H1 (cell line): ENCODE data around the gene C9orf152. TPM values are rescaled to one million over a fixed set of nuclear protein-coding genes. Genes with fewer than 3 reads are reported as not detected.

Experiments used
- CTCF ChIA-PET: fragments of 300-600 bp; sonication (Branson Sonifier 250); formaldehyde crosslinking; loops from one replicate; lab custom pipeline; 2021; ENCODE audit not compliant: partially characterized antibody; lab: Charles Lee
- POLR2A ChIA-PET: fragments of 300-600 bp; sonication (Branson Sonifier 250); formaldehyde crosslinking; loops from one replicate; lab custom pipeline; 2021; ENCODE audit warnings: inconsistent platforms; ENCODE audit not compliant: partially characterized antibody; lab: Charles Lee
- DNase-seq, 2 experiments: peaks; one replicate each; pipeline versions ENCODE4 v3.0.0 to v3.0.0-alpha.2; 2010 to 2022; ENCODE audit warnings: low spot score in 2 of 2, low read depth in 1 of 2, mixed read lengths in 1 of 2
- FAIRE-seq: peaks from 2 replicates; lab custom pipeline; 2011; peaks lifted over from hg19 to GRCh38; lab: Jason Lieb, UNC
- H2AFZ ChIP-seq: 2 replicates; pipeline ENCODE4 v1.8.1; 2012; ENCODE audit warnings: low read length, inconsistent platforms
- H2AK5ac ChIP-seq: 2 replicates; pipeline ENCODE4 v1.6.1; 2013; ENCODE audit warnings: low read depth, low read length
- H2BK120ac ChIP-seq: replicated peaks from 2 replicates; pipeline ENCODE3; 2013; ENCODE audit warnings: low read depth, low read length, inconsistent platforms
- H2BK12ac ChIP-seq: 2 replicates; pipeline ENCODE4 v1.6.1; 2013; ENCODE audit warnings: low read depth, low read length
- H2BK15ac ChIP-seq: 2 replicates; pipeline ENCODE4 v1.6.1; 2013; ENCODE audit warnings: low read length
- H2BK20ac ChIP-seq: 2 replicates; pipeline ENCODE4 v1.6.1; 2013; ENCODE audit warnings: low read length
- H2BK5ac ChIP-seq: 2 replicates; pipeline ENCODE4 v1.6.1; 2013; ENCODE audit warnings: low read depth, low read length
- H3K14ac ChIP-seq: 2 replicates; pipeline ENCODE4 v1.6.1; 2013; ENCODE audit warnings: inconsistent platforms; ENCODE audit not compliant: insufficient read length
- H3K18ac ChIP-seq: 2 replicates; pipeline ENCODE4 v1.6.1; 2013; ENCODE audit warnings: low read length; ENCODE audit errors: extremely low read depth
- H3K23ac ChIP-seq: 2 replicates; pipeline ENCODE4 v1.6.1; 2013; ENCODE audit warnings: inconsistent platforms; ENCODE audit not compliant: insufficient read length
- H3K23me2 ChIP-seq: 2 replicates; pipeline ENCODE4 v1.6.1; 2013; ENCODE audit warnings: low read depth, low read length
- H3K27ac ChIP-seq: 2 replicates; pipeline ENCODE4 v1.6.1; 2011; ENCODE audit warnings: low read depth, low read length, inconsistent platforms
- H3K27me3 ChIP-seq, 4 experiments: replicated peaks in 1 of 4; 1 replicate in 1 of 4; 2 replicates in 3 of 4; pipeline versions ENCODE4 v1.6.1 to v1.8.1; 2011 to 2013; ENCODE audit warnings: low read length in 3 of 4, mild to moderate bottlenecking in 3 of 4, inconsistent platforms in 2 of 4, mixed read lengths in 2 of 4, moderate library complexity in 1 of 4; ENCODE audit not compliant: control insufficient read depth in 3 of 4, insufficient read depth in 3 of 4; ENCODE audit errors: extremely low read depth in 1 of 4
- H3K36me3 ChIP-seq, 4 experiments: 2 replicates each; pipeline versions ENCODE4 v1.6.1 to v1.8.1; 2011 to 2013; ENCODE audit warnings: mild to moderate bottlenecking in 4 of 4, low read length in 3 of 4, moderate library complexity in 2 of 4, control low read depth in 1 of 4, inconsistent platforms in 1 of 4; ENCODE audit not compliant: insufficient read depth in 4 of 4, control insufficient read depth in 2 of 4
- H3K4ac ChIP-seq: replicated peaks from 2 replicates; pipeline ENCODE3; 2013; ENCODE audit warnings: low read length, low read depth, mixed read lengths, inconsistent platforms; ENCODE audit not compliant: insufficient read length
- H3K4me1 ChIP-seq, 4 experiments: replicated peaks in 1 of 4; 1 replicate in 1 of 4; 2 replicates in 3 of 4; pipeline versions ENCODE4 v1.6.1 to v1.8.1; 2011 to 2013; ENCODE audit warnings: low read length in 3 of 4, inconsistent platforms in 2 of 4, mixed read lengths in 1 of 4; ENCODE audit not compliant: insufficient read depth in 4 of 4, control insufficient read depth in 3 of 4
- H3K4me2 ChIP-seq, 2 experiments: 2 replicates each; pipeline versions ENCODE4 v1.6.1 to v1.8.1; 2011 to 2013; ENCODE audit warnings: low read depth in 2 of 2, low read length in 2 of 2, control low read depth in 1 of 2, inconsistent platforms in 1 of 2, mild to moderate bottlenecking in 1 of 2; ENCODE audit not compliant: insufficient read depth in 1 of 2
- H3K4me3 ChIP-seq, 4 experiments: fragments of 200-600, 300-600 bp in 1 of 4; sonication (generic), shearing (Covaris generic), sonication (Bioruptor Twin) in 1 of 4; 2 replicates each; pipeline versions ENCODE4 v1.5.1 to v1.8.1; 2011 to 2016; ENCODE audit warnings: low read length in 4 of 4, low read depth in 3 of 4, control low read depth in 2 of 4, inconsistent platforms in 2 of 4, mild to moderate bottlenecking in 2 of 4, mixed read lengths in 1 of 4, moderate library complexity in 1 of 4; ENCODE audit not compliant: insufficient read depth in 2 of 4; ENCODE audit errors: extremely low read depth in 1 of 4
- H3K56ac ChIP-seq: replicated peaks from 2 replicates; pipeline ENCODE3; 2013; ENCODE audit warnings: low read depth, mild to moderate bottlenecking, mixed read lengths, low read length, inconsistent platforms; ENCODE audit not compliant: insufficient read length
- H3K79me1 ChIP-seq: 2 replicates; pipeline ENCODE4 v1.6.1; 2013; ENCODE audit warnings: low read depth, low read length, control low read depth
- H3K79me2 ChIP-seq, 2 experiments: 2 replicates each; pipeline versions ENCODE4 v1.6.1 to v1.8.1; 2012 to 2013; ENCODE audit warnings: low read length in 2 of 2, mild to moderate bottlenecking in 2 of 2, inconsistent platforms in 1 of 2; ENCODE audit not compliant: insufficient read depth in 2 of 2, control insufficient read depth in 1 of 2
- H3K9ac ChIP-seq, 4 experiments: replicated peaks in 1 of 4; 1 replicate in 1 of 4; 2 replicates in 3 of 4; pipeline versions ENCODE4 v1.6.1 to v1.8.1; 2011 to 2013; ENCODE audit warnings: low read depth in 3 of 4, low read length in 3 of 4, control low read depth in 2 of 4, mild to moderate bottlenecking in 2 of 4, moderate library complexity in 2 of 4, inconsistent platforms in 1 of 4; ENCODE audit errors: extremely low read depth in 1 of 4
- H3K9me3 ChIP-seq, 2 experiments: 2 replicates each; pipeline versions ENCODE4 v1.6.1 to v1.8.1; 2012 to 2013; ENCODE audit warnings: mild to moderate bottlenecking in 2 of 2, moderate library complexity in 2 of 2, control low read depth in 1 of 2, inconsistent platforms in 1 of 2, low read depth in 1 of 2, low read length in 1 of 2, mixed read lengths in 1 of 2; ENCODE audit not compliant: insufficient read depth in 2 of 2
- H4K20me1 ChIP-seq, 2 experiments: replicated peaks in 1 of 2; 2 replicates each; pipeline versions ENCODE3 to v1.8.1; 2011 to 2013; ENCODE audit warnings: inconsistent platforms in 2 of 2, low read length in 2 of 2, mild to moderate bottlenecking in 1 of 2; ENCODE audit not compliant: insufficient read depth in 2 of 2, control insufficient read depth in 1 of 2
- H4K5ac ChIP-seq: 2 replicates; pipeline ENCODE4 v1.6.1; 2013; ENCODE audit warnings: low read length, low read depth, mixed read lengths, inconsistent platforms; ENCODE audit not compliant: insufficient read length
- H4K8ac ChIP-seq: 2 replicates; pipeline ENCODE4 v1.8.0; 2013; ENCODE audit warnings: mild to moderate bottlenecking, moderate library complexity, low read length, inconsistent platforms; ENCODE audit not compliant: insufficient read depth; ENCODE audit errors: extremely low read depth
- H4K91ac ChIP-seq: replicated peaks from 2 replicates; pipeline ENCODE3; 2013; ENCODE audit warnings: low read length, mixed read lengths, inconsistent platforms; ENCODE audit not compliant: insufficient read length
- ASH2L ChIP-seq: fragments of 200-600, 300-600 bp; sonication (generic); IDR thresholded peaks from one replicate; pipeline ENCODE4 v1.7.1; 2017; ENCODE audit warnings: low read length
- TEAD4 ChIP-seq: IDR thresholded peaks from 2 replicates; pipeline ENCODE4 v1.6.1; 2012; ENCODE audit warnings: low read depth, low read length, inconsistent platforms, mixed read lengths
- WGBS, 2 experiments: shearing (Covaris generic) in 1 of 2; methylation state at CpG; one replicate each; pipeline versions ENCODE4 v1.1.6 to v1.1.7; 2013 to 2015; ENCODE audit warnings: low lambda C conversion rate in 2 of 2, mixed read lengths in 2 of 2, inconsistent platforms in 1 of 2, low coverage in 1 of 2, missing lambda C conversion rate in 1 of 2; ENCODE audit not compliant: insufficient replicate concordance in 2 of 2, insufficient coverage in 1 of 2, insufficient read length in 1 of 2; ENCODE audit errors: extremely low coverage in 1 of 2, missing lambda C conversion rate in 1 of 2; 5-methylcytosine and 5-hydroxymethylcytosine counted together
- polyA plus RNA-seq, 7 experiments: library from polyadenylated mRNA; depleted of rRNA in 3 of 7; stranded (reverse) in 5 of 7; unstranded in 2 of 7; fragments of >200 nt in 5 of 7; fragments of 200-250 nt in 2 of 7; gene quantifications; 1 replicate in 5 of 7; 2 replicates in 1 of 7; 4 replicates in 1 of 7; pipeline versions ENCODE4 v1.2.1 to v1.2.3, GENCODE V29; 2011 to 2013; ENCODE audit warnings: missing spikeins in 2 of 7, mixed read lengths in 2 of 7
- total RNA-seq: library from RNA; stranded (reverse); fragmentation: NEBNext Ultra II Directional; extraction: Animal tissue kit (Norgen Biotek cat#: 25700); gene quantifications from 2 replicates; pipeline ENCODE4 v1.2.1, GENCODE V29; 2021

Gene C9orf152
- total and polyA plus RNA-seq, 2 of the 8 experiments (the other 6 are each of a cell fraction or from before 2014, with no cell fraction given) = not detected

GRCh38 chr9:110155751-110156150 is 52.2 kb downstream of the C9orf152 start:
- Histone ChIP-seq H3K9ac (no peak overlapping the region), H4K8ac (no peak overlapping the region), H3K27me3 (peaks cover 0 to 3% (median 1%) of the 10 kb centered on the region in 4 experiments; a peak in 2 of 7 replicates), H2BK120ac (no peak overlapping the region), H3K14ac (no peak overlapping the region), H3K79me1 (no peaks in the 10 kb centered on the region; the same call in 1 of the 2 replicates), H3K23ac (no peak overlapping the region), H4K5ac (no peak overlapping the region), H3K9me3 (no peaks in the 10 kb centered on the region), H3K18ac (no peak overlapping the region), H3K79me2 (peaks cover 0 to 34% of the 10 kb centered on the region in 2 experiments; a peak in 2 of 4 replicates), H3K27ac (no peak overlapping the region), H3K4me2 (no peak overlapping the region), H3K23me2 (no peaks in the 10 kb centered on the region; the same call in 1 of the 2 replicates), H2BK5ac (no peak overlapping the region), H2AK5ac (no peak overlapping the region), H3K56ac (no peak overlapping the region), H2BK12ac (no peak overlapping the region), H4K20me1 (peaks cover 8 to 17% of the 10 kb centered on the region in 2 experiments), H4K91ac (no peak overlapping the region), H3K4me3 (no peak overlapping the region), H3K4me1 (peaks cover 0 to 7% (median 5%) of the 10 kb centered on the region in 4 experiments; a peak in 5 of 7 replicates), H2BK15ac (no peak overlapping the region), H2BK20ac (no peak overlapping the region), H2AFZ (no peak overlapping the region), H3K36me3 (no peaks in the 10 kb centered on the region), H3K4ac (no peak overlapping the region)
- DNase-seq (no peak), FAIRE-seq (no peak)
- 85% methylated on average over 3 of the region's 3 CpGs; no CpG with 5 or more reads in 1 of the 2 experiments for WGBS, 2 experiments
- TF ChIP-seq TEAD4 (no peak), ASH2L (no peak)
- CTCF ChIA-PET = interaction anchor here (3.0 kb wide), 1 partner anchor 98 kb away, joined by 11 read pairs; no protein-coding TSS in a partner anchor
- POLR2A ChIA-PET = no interaction called here
